NCI-H2081 (cell line): Measurements from ENCODE around the gene NMUR2.
A peak's percentile ranks its signal among the peaks of the same experiment; 100 is the strongest.

ENCODE experiments used
- DNase-seq, 2 experiments: peaks; one replicate each; lab custom pipeline; 2025; lab: John Stamatoyannopoulos, UW

NMUR2 gene

DNA sequence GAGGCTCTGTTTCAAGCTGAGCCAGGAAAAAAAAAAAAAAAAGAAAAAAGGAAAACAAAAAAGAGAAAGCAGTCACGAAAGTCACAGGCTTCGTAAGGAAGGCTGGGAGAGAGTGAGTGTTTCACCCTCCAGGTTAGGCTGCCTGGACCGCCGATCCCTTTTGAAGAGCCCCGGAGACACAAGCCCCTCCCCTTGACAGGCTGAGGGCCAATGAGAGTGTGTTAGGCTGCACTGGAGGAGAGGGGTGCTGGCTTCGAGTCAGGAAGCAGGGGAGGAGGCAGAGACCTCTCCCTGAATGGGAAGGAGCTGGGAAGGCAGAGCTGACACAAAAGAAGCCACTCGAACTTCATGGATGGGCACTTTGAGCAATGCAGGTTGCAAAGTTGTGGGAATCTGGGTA lies at the start of gene NMUR2:
NMUR2 (minus strand) TSS at position 135 of the 400 bp plus-strand sequence. CDS start 166 bp downstream, outside the sequence.
- DNase-seq = no peak

DNA sequence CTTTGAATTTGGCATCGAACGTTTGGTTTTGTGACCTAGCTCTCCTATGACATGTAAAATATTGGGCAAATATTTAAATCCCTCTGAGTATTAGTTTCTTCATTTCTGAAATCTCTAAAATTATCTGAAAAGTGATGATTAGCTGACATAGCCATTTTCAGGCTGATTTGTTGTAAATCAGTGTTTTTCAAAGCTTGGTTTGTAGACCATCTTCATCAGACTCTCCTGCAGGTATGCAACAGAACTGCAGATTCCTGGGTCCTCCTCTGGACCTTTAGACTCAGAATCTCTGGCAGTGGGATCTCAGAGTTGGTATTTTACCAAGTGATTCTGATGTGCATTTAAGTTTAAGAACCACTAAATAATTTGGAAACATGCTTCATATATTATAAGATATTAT lies 38.9 kb upstream of the NMUR2 start:
- no peak for DNase-seq

GRCh38 chr5:152439791-152440190 lies 34.7 kb upstream of the NMUR2 start:
- no peak for DNase-seq

- DNase-seq = no peak
Observed at GRCh38 chr5:152437866-152438265, 32.8 kb upstream of the NMUR2 start.

DNA sequence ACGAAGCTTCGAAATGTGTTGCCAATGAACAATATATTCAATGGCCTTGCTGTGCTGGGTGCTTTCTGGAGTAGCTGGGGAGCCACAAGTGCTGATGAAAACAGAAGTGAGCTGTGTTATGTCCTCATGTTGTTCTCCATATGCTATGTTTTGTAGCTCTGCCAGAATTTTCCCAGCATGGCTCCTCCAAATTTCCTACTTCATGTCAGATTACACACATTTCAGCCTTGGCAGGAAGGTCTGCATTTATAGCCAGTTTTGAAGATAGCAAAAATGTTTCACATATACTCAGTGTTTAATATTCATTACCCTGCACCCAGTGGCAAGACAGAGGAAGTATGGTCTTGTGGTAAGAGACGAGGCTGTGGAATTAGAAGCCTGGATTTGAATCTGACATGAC lies 22.6 kb upstream of the NMUR2 start:
- DNase-seq = no peak

GRCh38 chr5:152425083-152425482 lies 20.0 kb upstream of the NMUR2 start:
- DNase-seq = no peak

- DNase-seq = no peak
Observed at GRCh38 chr5:152424501-152424900, 19.4 kb upstream of the NMUR2 start.

DNA sequence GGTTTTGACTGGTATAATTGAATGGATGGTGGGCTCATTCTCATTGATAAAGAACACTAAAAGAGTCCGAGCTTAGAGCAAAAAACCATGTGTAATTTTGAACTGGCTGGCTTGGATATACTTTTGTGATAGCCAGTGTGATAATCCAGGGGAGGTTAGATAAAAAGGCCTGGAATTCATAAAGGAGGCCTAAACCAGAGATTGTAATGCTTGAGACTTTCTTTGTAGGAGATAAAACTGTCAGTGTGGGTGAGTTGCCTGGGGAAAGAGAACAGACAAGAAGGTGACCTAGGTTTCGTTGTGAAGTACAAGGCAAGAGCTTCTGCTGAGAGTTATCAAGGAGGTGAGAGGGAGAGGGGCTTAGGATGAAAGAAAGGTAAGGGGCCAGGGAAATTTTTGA lies 17.0 kb upstream of the NMUR2 start:
- no peak for DNase-seq

- no peak for DNase-seq
Observed at GRCh38 chr5:152412129-152412528, 7.0 kb upstream of the NMUR2 start.

DNA sequence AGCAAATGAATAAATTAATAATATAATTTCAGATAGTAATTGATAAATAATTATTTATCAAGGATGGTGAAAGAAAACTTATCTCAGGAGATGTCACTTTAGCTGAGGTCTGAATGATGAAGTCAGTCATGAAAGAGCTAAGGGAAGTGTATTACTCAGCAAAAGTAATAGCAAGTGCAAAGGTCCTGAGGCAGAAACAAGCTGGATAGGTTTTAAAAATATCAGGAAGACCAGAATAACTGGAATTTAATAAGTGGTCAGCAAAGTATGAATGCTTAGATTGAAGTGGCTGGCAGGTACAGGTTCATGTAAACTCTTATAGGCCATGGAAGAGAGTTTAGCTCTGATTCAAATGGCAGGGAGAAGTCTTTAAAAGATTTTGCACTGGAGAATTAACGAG lies 1.0 kb upstream of the NMUR2 start:
- DNase-seq = no peak

GRCh38 chr5:152404494-152404893 lies 585 bp downstream of the NMUR2 start:
- DNase-seq = no peak

GRCh38 chr5:152403046-152403445 lies 2.0 kb downstream of the NMUR2 start:
- peak in 1 of 2 experiments; percentile 9 for DNase-seq

DNA sequence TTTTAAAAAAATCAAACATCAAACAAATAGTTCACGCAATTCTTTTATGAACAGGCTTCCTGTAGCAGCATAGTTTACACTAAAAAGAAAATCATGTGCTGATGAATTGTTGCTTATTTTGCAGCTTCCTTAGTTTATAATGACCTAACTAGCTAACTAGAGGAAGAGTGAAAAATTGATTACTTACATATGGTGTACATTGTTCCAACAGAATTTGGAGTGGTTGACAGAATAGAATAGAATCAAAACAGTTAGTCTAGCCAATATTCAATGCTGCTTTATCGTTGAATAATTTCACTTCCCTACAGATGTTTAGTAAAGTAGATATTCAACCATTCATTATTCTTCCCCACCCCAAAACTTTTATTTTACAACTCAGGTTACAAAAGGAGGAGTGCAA lies 4.2 kb downstream of the NMUR2 start:
- no peak for DNase-seq

GRCh38 chr5:152397581-152397980 lies 7.5 kb downstream of the NMUR2 start:
- no peak for DNase-seq

DNA sequence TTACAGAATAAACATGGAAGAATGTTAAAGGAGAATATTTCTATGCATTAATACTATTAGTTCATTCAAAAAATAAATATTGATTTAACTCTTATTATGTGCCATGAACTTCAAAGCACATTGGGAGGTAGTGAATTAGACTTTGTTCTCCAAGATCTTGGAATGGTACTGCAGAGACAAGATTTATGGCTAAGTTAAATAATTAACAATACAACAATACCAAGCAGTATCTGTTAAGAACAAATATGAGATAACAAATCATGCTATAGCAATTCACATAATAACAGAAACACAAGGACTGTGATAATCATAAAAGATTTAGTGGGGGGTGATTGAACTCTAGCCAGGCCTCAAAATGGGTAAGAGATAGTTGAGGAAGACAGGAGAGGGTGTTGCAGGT lies 11.6 kb downstream of the NMUR2 start:
- no peak for DNase-seq

- DNase-seq = no peak
Observed at GRCh38 chr5:152389208-152389849, 15.8 kb downstream of the NMUR2 start.

GRCh38 chr5:152388610-152389009 lies 16.5 kb downstream of the NMUR2 start:
- no peak for DNase-seq

DNA sequence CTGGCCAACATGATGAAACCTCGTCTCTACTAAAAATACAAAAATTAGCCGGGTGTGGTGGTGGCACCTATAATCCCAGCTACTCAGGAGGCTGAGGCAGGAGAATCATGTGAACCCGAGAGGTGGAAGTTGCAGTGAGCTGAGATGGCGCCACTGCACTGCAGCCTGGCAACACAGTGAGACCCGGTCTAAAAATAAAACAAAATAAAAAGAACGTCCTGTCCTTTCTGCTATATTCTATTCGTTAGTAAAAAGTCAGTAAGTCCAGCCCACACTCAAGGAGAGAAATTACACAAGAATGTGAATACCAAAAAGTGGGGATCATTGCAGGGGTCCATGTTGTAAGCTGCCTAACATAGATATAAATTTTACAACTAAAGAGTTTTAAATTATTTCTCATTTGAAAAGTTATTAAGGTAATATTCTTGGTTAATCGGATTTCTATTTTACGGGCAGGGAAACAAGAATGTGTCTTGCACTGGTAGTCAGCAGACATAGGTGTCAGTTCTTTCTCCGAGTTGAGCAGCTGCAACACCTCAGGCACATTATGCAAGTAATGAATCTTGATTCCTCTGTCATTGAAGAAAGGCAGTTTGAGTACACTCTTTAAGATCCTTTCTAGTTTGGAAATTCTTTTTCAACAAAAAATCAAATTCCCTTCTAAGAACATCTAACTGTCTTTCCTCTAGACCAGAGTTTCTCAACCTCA lies 24.5 kb downstream of the NMUR2 start:
- no peak for DNase-seq

- no peak for DNase-seq
Observed at GRCh38 chr5:152379331-152379730, 25.7 kb downstream of the NMUR2 start.

DNA sequence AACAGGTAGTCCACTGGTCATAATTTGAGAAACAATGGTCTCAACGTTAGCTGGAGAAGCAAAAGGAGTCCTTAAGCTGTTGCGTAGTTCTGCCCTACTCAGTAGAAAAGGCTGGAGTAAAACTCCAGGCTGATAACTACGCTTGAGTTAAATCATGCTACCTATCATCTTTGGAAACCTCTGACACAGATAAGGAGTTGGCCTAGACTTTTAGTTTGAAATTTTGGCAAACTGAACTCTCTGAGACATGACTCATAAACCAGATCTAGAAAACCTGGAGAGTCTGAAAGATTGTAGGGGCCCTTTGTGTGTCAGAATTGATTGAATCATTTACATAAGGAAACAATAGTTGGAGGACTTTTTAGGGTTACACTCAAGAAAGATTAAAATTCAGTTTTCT lies 26.3 kb downstream of the NMUR2 start:
- DNase-seq = no peak

DNA sequence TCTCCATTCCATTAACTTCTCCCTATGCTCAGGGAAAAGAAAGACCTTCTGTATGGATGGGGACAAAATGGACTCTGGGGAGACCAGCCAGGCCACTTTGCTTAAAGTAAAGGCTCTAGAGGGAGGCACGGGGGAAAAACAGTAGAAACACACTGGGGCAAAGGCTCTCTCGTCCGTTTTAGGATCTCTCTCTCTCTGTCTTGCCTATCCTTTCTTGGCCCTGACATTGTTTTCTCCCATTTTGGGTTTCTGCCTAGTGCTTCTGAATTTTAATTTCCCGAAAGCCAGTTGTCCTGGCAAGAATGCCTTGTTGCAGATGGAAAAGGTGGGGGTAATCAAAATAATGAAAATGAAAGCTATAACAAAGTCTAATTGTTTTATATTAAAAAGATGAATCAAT lies 28.2 kb downstream of the NMUR2 start:
- DNase-seq = no peak

DNA sequence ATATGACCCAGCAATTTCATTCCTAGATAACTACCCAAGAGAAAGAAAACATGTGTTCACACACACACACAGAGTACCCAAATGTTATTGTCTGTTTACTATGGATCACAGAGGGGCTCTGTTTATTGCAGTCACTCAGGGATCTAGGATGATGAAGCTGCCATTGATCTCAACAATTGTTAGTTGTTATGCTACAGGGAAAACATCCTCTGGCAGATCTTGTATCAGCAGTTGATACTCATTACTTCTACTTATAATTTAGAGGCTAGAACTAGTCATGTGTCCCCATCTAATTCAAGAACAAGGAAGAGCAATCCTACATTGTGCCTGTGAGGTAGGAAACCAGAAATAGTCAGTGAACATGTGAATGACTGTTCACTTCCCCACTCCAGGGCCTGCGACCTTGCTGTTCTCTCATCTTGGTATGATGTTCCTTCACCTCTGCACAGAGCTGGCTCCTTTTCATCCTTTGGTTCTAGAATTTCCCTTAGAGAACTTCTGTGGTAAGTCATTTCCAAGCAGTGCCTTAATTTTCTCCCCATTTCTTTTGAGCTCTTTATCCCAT lies 30.3 kb downstream of the NMUR2 start:
- DNase-seq = no peak

GRCh38 chr5:152372875-152373274 lies 32.2 kb downstream of the NMUR2 start:
- DNase-seq = no peak

DNA sequence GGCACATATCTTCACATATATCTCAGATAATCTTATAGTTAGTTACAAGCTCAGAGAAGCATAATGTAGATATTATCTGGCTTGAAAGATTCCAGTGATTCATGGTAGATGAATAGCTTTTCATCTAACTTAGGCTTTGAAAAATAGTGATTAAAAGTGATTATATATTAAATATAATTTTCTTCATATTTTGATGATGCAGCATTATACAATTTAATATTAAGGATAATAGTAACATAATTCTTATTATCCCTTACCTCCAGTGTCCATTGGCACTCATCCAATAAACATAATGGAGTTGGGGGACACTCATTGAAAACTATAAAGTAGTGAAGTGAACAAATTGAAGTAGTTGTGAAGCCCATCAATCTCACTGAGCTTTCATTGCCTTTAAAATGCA lies 35.8 kb downstream of the NMUR2 start:
- DNase-seq = no peak
